SK-N-SH (cell line): ENCODE results near the gene PACC1. TPM values are rescaled to one million over a fixed set of nuclear protein-coding genes. Genes with fewer than 3 reads are reported as not detected.

ENCODE experiments used
- CTCF ChIA-PET: fragments of 300-600, 350-600 bp; formaldehyde crosslinking; extraction: SDS; loops from one replicate; lab custom pipeline; 2021; lab: Yijun Ruan, JAX
- POLR2A ChIA-PET: fragments of 350-600 bp; sonication (Branson Sonifier 250); formaldehyde crosslinking; extraction: SDS; loops from one replicate; lab custom pipeline; 2020; ENCODE audit warnings: antibody characterized with exemption, inconsistent platforms; lab: Yijun Ruan, JAX
- DNase-seq: peaks from one replicate; pipeline ENCODE4 v3.0.0; 2012
- H2AFZ ChIP-seq: fragments of 200-600 bp; sonication (generic); 2 replicates; pipeline ENCODE4 v1.8.1; 2016; ENCODE audit warnings: antibody characterized with exemption, mild to moderate bottlenecking, low read depth
- H3F3A ChIP-seq: fragments of 200-600 bp; sonication (generic); replicated peaks from 2 replicates; pipeline ENCODE3; 2016; ENCODE audit warnings: antibody characterized with exemption, mild to moderate bottlenecking; ENCODE audit not compliant: insufficient read depth
- H3K27ac ChIP-seq, 2 experiments: fragments of 200-500 bp in 1 of 2; fragments of 200-600 bp in 1 of 2; sonication (Bioruptor generic) in 1 of 2; sonication (generic), shearing (Covaris generic) in 1 of 2; 2 replicates each; pipeline versions ENCODE4 v1.5.1 to v1.6.1; 2014 to 2016; ENCODE audit warnings: low read depth in 2 of 2, inconsistent platforms in 1 of 2, low read length in 1 of 2, mild to moderate bottlenecking in 1 of 2, mixed read lengths in 1 of 2
- H3K27me3 ChIP-seq: fragments of 200-600 bp; sonication (generic), shearing (Covaris generic); 2 replicates; pipeline ENCODE4 v1.6.1; 2016; ENCODE audit warnings: mixed run types; ENCODE audit not compliant: insufficient read depth
- H3K36me3 ChIP-seq, 2 experiments: fragments of 200-500 bp in 1 of 2; fragments of 200-600 bp in 1 of 2; sonication (Bioruptor generic) in 1 of 2; sonication (generic) in 1 of 2; replicated peaks in 1 of 2; 2 replicates each; pipeline versions ENCODE3 to v1.5.1; 2014 to 2016; ENCODE audit warnings: low read length in 1 of 2, mild to moderate bottlenecking in 1 of 2; ENCODE audit not compliant: insufficient read depth in 2 of 2, control insufficient read depth in 1 of 2
- H3K4me1 ChIP-seq, 2 experiments: fragments of 200-500 bp in 1 of 2; fragments of 200-600 bp in 1 of 2; sonication (Bioruptor generic) in 1 of 2; sonication (generic), shearing (Covaris generic) in 1 of 2; 2 replicates each; pipeline versions ENCODE4 v1.5.1 to v1.6.1; 2014 to 2016; ENCODE audit warnings: low read depth in 1 of 2, low read length in 1 of 2, mixed run types in 1 of 2; ENCODE audit not compliant: insufficient read depth in 2 of 2, control insufficient read depth in 1 of 2
- H3K4me2 ChIP-seq: fragments of 200-600 bp; sonication (generic), shearing (Covaris generic); 2 replicates; pipeline ENCODE4 v1.6.1; 2017; ENCODE audit warnings: mixed run types
- H3K4me3 ChIP-seq, 2 experiments: fragments of 200-500 bp in 1 of 2; fragments of 200-600 bp in 1 of 2; sonication (Bioruptor generic) in 1 of 2; sonication (generic), shearing (Covaris generic) in 1 of 2; 2 replicates each; pipeline versions ENCODE4 v1.5.1 to v1.8.1; 2014 to 2016; ENCODE audit warnings: low read depth in 2 of 2, inconsistent platforms in 1 of 2, low read length in 1 of 2, mild to moderate bottlenecking in 1 of 2, mixed read lengths in 1 of 2, moderate library complexity in 1 of 2
- H3K79me2 ChIP-seq: fragments of 200-600 bp; sonication (generic); 2 replicates; pipeline ENCODE4 v1.8.1; 2017; ENCODE audit warnings: mild to moderate bottlenecking; ENCODE audit not compliant: insufficient read depth
- H3K9ac ChIP-seq: fragments of 200-600 bp; sonication (generic); 2 replicates; pipeline ENCODE4 v1.6.1; 2017; ENCODE audit warnings: mixed run types
- H3K9me2 ChIP-seq: fragments of 200-600 bp; sonication (generic); 2 replicates; pipeline ENCODE4 v1.6.1; 2017; ENCODE audit warnings: mixed run types
- H3K9me3 ChIP-seq: fragments of 200-600 bp; sonication (generic); 2 replicates; pipeline ENCODE4 v1.6.1; 2017; ENCODE audit warnings: mixed run types, mild to moderate bottlenecking, moderate library complexity
- H4K20me1 ChIP-seq: fragments of 200-600 bp; sonication (generic); 2 replicates; pipeline ENCODE4 v1.6.1; 2017; ENCODE audit warnings: mild to moderate bottlenecking, mixed run types; ENCODE audit not compliant: insufficient read depth
- CHD2 ChIP-seq: fragments of 150-350 bp; IDR thresholded peaks from 2 replicates; pipeline ENCODE4 v1.6.1; 2018; ENCODE audit warnings: low read length; ENCODE audit not compliant: partially characterized antibody
- EP300 ChIP-seq, 2 experiments: IDR thresholded peaks; 2 replicates each; pipeline versions ENCODE4 v1.4.0 to v1.6.1; 2012; ENCODE audit warnings: borderline replicate concordance in 1 of 2, low read depth in 1 of 2, low read length in 1 of 2
- FOSL2 ChIP-seq: IDR thresholded peaks from 2 replicates; pipeline ENCODE4 v1.4.0; 2012; ENCODE audit warnings: low read depth, mild to moderate bottlenecking, moderate library complexity, borderline replicate concordance
- FOXJ3 ChIP-seq: sonication (generic); formaldehyde crosslinking; IDR thresholded peaks from 2 replicates; pipeline ENCODE4 v1.5.1; 2020; ENCODE audit warnings: mild to moderate bottlenecking, missing genetic modification reagents
- GABPA ChIP-seq: IDR thresholded peaks from 2 replicates; pipeline ENCODE4 v1.4.0; 2012; ENCODE audit warnings: low read depth, mild to moderate bottlenecking
- JUND ChIP-seq: IDR thresholded peaks from 2 replicates; pipeline ENCODE4 v1.4.0; 2012
- MAX ChIP-seq: IDR thresholded peaks from 2 replicates; pipeline ENCODE4 v1.4.0; 2012; ENCODE audit warnings: low read depth
- MEF2A ChIP-seq: IDR thresholded peaks from 2 replicates; pipeline ENCODE4 v1.4.0; 2012; ENCODE audit warnings: low read depth, borderline replicate concordance
- NFIC ChIP-seq: IDR thresholded peaks from 2 replicates; pipeline ENCODE4 v1.4.0; 2012; ENCODE audit warnings: borderline replicate concordance
- RFX5 ChIP-seq: IDR thresholded peaks from 2 replicates; pipeline ENCODE4 v1.6.1; 2012; ENCODE audit warnings: mild to moderate bottlenecking, improper control_type of control experiment, low read length
- RXRA ChIP-seq: IDR thresholded peaks from 2 replicates; pipeline ENCODE4 v1.4.0; 2012; ENCODE audit warnings: low read depth, mild to moderate bottlenecking, borderline replicate concordance
- SIN3A ChIP-seq: IDR thresholded peaks from 2 replicates; pipeline ENCODE4 v1.6.1; 2012; ENCODE audit warnings: low read depth, mild to moderate bottlenecking, low read length, moderate library complexity, borderline replicate concordance
- TAF1 ChIP-seq: IDR thresholded peaks from 2 replicates; pipeline ENCODE4 v1.6.1; 2012; ENCODE audit warnings: low read depth, mild to moderate bottlenecking, low read length, moderate library complexity, borderline replicate concordance
- USF2 ChIP-seq: fragments of 150-350 bp; IDR thresholded peaks from 2 replicates; pipeline ENCODE4 v1.6.1; 2017; ENCODE audit warnings: antibody characterized with exemption, low read length, low read depth, borderline replicate concordance
- YY1 ChIP-seq: IDR thresholded peaks from 2 replicates; pipeline ENCODE4 v1.4.0; 2012; ENCODE audit warnings: low read depth, mild to moderate bottlenecking
- ZBTB33 ChIP-seq: IDR thresholded peaks from 2 replicates; pipeline ENCODE4 v1.4.0; 2012; ENCODE audit warnings: low read depth, borderline replicate concordance
- WGBS: methylation state at CpG from one replicate; pipeline ENCODE4 v1.1.6; 2017; ENCODE audit warnings: low lambda C conversion rate; 5-methylcytosine and 5-hydroxymethylcytosine counted together
- polyA plus RNA-seq, 3 experiments: library from polyadenylated mRNA; depleted of rRNA; stranded (reverse); fragments of >200 nt; gene quantifications; 2 replicates each; pipeline ENCODE4 v1.2.3, GENCODE V29; 2012
- TF ChIP-seq, protein P1 (sequence below): fragments of 200-600 bp; sonication (generic); IDR thresholded peaks from 2 replicates; pipeline ENCODE4 v1.6.1; 2017; ENCODE audit warnings: antibody characterized with exemption, mild to moderate bottlenecking, moderate library complexity
- TF ChIP-seq, protein P2 (sequence below): IDR thresholded peaks from 2 replicates; pipeline ENCODE4 v1.6.1; 2012; ENCODE audit warnings: mild to moderate bottlenecking, low read depth, low read length, moderate library complexity
- TF ChIP-seq, protein P3 (sequence below): IDR thresholded peaks from 2 replicates; pipeline ENCODE4; 2012

PACC1 gene
- polyA plus RNA-seq, 1 of the 3 experiments (the other 2 are of a cell fraction) = 23.1 TPM

DNA sequence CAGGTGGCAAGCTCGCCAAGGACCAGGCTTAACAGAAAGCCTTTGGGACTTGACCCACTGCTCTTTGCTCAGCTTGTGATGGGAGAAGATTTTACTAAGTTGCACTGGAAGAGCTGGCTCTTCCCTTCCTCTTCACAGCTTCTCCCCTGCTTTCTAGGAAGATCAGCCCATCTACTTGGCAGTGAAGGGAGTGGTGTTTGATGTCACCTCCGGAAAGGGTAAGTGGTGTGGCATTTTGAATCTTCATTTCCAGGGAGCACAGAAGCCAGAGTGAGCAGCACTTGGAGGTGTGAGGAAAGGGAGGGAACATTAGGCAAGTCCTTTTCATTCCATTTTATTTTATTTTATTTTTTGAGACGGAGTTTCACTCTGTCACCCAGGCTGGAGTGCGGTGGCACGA, 27.7 kb upstream of the PACC1 start:
- ChIA-PET CTCF (interaction anchor here (1.0 to 4.1 kb wide), 2 partner anchors 14 to 408 kb away, joined by 3 to 22 read pairs; no protein-coding TSS in a partner anchor), POLR2A (no interaction called here)
- Histone ChIP-seq H3K79me2 (peaks cover 14% of the 10 kb centered on the region), H3K4me1 (no peaks in the 10 kb centered on the region), H3K9me3 (no peaks in the 10 kb centered on the region), H3K4me2 (no peak overlapping the region), H2AFZ (no peak overlapping the region), H3K9ac (no peak overlapping the region), H3K9me2 (no peaks in the 10 kb centered on the region), H3K36me3 (peaks cover 3 to 5% of the 10 kb centered on the region in 2 experiments), H3K27me3 (no peaks in the 10 kb centered on the region), H3K4me3 (no peak overlapping the region), H4K20me1 (no peaks in the 10 kb centered on the region), H3K27ac (no peak overlapping the region), H3F3A (no peaks in the 10 kb centered on the region)
- WGBS = 98% methylated on average over 5 of the region's 5 CpGs
- TF ChIP-seq EP300 (IDR thresholded peaks at IDR 0.05; ENCODE audit: borderline replicate concordance in 1 of 2, low read depth in 1 of 2, low read length in 1 of 2) = no peak
- TF ChIP-seq, protein P1, sequence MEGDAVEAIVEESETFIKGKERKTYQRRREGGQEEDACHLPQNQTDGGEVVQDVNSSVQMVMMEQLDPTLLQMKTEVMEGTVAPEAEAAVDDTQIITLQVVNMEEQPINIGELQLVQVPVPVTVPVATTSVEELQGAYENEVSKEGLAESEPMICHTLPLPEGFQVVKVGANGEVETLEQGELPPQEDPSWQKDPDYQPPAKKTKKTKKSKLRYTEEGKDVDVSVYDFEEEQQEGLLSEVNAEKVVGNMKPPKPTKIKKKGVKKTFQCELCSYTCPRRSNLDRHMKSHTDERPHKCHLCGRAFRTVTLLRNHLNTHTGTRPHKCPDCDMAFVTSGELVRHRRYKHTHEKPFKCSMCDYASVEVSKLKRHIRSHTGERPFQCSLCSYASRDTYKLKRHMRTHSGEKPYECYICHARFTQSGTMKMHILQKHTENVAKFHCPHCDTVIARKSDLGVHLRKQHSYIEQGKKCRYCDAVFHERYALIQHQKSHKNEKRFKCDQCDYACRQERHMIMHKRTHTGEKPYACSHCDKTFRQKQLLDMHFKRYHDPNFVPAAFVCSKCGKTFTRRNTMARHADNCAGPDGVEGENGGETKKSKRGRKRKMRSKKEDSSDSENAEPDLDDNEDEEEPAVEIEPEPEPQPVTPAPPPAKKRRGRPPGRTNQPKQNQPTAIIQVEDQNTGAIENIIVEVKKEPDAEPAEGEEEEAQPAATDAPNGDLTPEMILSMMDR = no peak
- no peak for TF ChIP-seq USF2
- TF ChIP-seq JUND = no peak
- no peak for TF ChIP-seq RXRA
- TF ChIP-seq FOSL2 = no peak
- TF ChIP-seq SIN3A = no peak
- no peak for TF ChIP-seq RFX5
- no peak for TF ChIP-seq NFIC
- TF ChIP-seq CHD2 = no peak
- TF ChIP-seq YY1 = no peak
- no peak for TF ChIP-seq MEF2A
- no peak for TF ChIP-seq MAX
- TF ChIP-seq GABPA = no peak
- TF ChIP-seq FOXJ3 = no peak
- TF ChIP-seq, protein P2, sequence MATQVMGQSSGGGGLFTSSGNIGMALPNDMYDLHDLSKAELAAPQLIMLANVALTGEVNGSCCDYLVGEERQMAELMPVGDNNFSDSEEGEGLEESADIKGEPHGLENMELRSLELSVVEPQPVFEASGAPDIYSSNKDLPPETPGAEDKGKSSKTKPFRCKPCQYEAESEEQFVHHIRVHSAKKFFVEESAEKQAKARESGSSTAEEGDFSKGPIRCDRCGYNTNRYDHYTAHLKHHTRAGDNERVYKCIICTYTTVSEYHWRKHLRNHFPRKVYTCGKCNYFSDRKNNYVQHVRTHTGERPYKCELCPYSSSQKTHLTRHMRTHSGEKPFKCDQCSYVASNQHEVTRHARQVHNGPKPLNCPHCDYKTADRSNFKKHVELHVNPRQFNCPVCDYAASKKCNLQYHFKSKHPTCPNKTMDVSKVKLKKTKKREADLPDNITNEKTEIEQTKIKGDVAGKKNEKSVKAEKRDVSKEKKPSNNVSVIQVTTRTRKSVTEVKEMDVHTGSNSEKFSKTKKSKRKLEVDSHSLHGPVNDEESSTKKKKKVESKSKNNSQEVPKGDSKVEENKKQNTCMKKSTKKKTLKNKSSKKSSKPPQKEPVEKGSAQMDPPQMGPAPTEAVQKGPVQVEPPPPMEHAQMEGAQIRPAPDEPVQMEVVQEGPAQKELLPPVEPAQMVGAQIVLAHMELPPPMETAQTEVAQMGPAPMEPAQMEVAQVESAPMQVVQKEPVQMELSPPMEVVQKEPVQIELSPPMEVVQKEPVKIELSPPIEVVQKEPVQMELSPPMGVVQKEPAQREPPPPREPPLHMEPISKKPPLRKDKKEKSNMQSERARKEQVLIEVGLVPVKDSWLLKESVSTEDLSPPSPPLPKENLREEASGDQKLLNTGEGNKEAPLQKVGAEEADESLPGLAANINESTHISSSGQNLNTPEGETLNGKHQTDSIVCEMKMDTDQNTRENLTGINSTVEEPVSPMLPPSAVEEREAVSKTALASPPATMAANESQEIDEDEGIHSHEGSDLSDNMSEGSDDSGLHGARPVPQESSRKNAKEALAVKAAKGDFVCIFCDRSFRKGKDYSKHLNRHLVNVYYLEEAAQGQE = no peak
- no peak for TF ChIP-seq TAF1
- TF ChIP-seq ZBTB33 = no peak
- TF ChIP-seq, protein P3, sequence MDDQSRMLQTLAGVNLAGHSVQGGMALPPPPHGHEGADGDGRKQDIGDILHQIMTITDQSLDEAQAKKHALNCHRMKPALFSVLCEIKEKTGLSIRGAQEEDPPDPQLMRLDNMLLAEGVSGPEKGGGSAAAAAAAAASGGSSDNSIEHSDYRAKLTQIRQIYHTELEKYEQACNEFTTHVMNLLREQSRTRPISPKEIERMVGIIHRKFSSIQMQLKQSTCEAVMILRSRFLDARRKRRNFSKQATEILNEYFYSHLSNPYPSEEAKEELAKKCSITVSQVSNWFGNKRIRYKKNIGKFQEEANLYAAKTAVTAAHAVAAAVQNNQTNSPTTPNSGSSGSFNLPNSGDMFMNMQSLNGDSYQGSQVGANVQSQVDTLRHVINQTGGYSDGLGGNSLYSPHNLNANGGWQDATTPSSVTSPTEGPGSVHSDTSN = no peak
- no peak for DNase-seq
